ENCODE measurements around the gene SCN9A.

The SCN9A gene

DNA sequence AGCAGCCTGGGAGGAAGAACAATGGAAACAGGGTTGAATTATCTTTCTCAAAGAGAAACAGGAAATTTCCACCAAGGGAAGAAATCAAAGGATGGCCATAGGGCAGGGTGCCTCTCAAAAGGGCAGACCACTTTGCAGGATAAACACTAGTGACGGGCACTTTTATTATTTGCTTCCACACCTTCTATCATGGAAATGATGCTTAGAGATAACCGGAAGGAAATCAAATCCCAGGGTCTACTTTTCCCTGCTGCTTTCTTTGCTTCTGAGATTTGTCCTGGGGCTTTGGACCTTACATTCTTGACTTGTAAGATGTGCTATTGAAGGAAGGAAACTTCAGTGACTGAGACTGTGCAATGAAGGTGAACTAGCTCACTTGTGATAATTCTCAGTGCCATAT lies 1.1 kb upstream of the SCN9A start:
- no peaks in the 10 kb centered on the region for H3K36me3 ChIP-seq
- no peak for TF ChIP-seq Cebpa-rat (IDR thresholded peaks at IDR 0.05)
- no peak overlapping the region for H3K9ac ChIP-seq
- H3K27ac ChIP-seq, result no peak overlapping the region
- H3K4me3 ChIP-seq, result no peak overlapping the region
- no peaks in the 10 kb centered on the region for H3K9me3 ChIP-seq
- H4K20me1 ChIP-seq, result no peaks in the 10 kb centered on the region
- H3K4me1 ChIP-seq, result peaks cover 18% of the 10 kb centered on the region
- no peak overlapping the region for H3K4me2 ChIP-seq
- H3K27me3 ChIP-seq, result no peaks in the 10 kb centered on the region

DNA sequence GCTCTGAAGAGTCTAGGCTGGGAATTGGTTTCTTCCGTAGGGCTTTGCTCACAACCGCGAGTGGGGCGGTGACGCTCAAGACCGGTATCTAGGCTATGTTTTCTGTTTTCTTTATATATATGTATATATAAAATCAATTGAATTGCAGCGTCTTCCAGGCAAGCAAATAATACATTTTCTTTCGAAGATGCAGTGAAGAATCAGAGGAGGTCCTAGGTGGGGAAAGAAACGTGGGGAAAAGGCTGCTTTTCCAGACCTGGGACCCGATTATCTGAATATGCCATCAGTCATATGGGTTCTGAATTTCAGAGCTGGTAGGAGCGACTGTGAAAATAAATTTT lies 714 bp upstream of the SCN9A start:
- no peaks in the 10 kb centered on the region for H3K9me3 ChIP-seq
- H3K27me3 ChIP-seq, result no peaks in the 10 kb centered on the region
- H4K20me1 ChIP-seq, result no peaks in the 10 kb centered on the region
- H3K36me3 ChIP-seq, result no peaks in the 10 kb centered on the region
- H3K4me3 ChIP-seq, result peak overlapping the region; percentile 72
- peak overlapping the region; percentile 99 for H3K4me2 ChIP-seq
- H3K27ac ChIP-seq, result no peak overlapping the region
- no peak overlapping the region for H3K9ac ChIP-seq
- peaks cover 18% of the 10 kb centered on the region for H3K4me1 ChIP-seq
- TF ChIP-seq Cebpa-rat (IDR thresholded peaks at IDR 0.05), result no peak

DNA sequence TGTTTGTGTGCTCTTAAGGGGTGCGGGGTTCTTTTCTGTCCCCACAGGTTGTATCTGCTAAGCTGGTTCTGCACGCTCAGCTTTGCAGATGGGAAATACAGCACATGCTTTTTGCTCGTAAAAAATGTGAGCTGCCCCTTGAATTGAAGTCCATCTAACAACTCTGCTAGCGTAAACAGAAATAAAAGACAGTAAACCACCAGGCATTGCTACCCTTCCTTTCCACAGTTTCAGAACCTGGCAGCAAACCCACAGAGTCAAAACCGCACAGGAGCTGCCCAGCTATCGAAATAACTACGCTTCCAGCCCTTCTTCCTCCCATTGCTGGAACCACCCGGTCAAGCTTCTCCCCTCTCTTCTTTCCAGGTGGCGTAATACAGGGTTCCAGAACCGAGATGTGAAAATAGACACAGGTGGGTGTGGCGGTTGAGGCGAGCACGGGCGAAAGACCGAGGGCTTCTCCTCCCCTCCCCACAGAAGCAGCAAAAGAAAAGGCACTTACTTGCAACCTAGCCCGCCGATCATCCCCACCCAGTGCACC lies 479 bp downstream of the SCN9A start:
- Histone ChIP-seq H3K9me3 (no peaks in the 10 kb centered on the region), H3K27me3 (no peaks in the 10 kb centered on the region), H3K9ac (peak overlapping the region; percentile 48), H3K27ac (no peak overlapping the region), H4K20me1 (no peaks in the 10 kb centered on the region), H3K4me1 (peaks cover 18% of the 10 kb centered on the region), H3K4me3 (peak overlapping the region; percentile 72), H3K36me3 (no peaks in the 10 kb centered on the region), H3K4me2 (peak overlapping the region; percentile 99)
- no peak for TF ChIP-seq Cebpa-rat (IDR thresholded peaks at IDR 0.05)

DNA sequence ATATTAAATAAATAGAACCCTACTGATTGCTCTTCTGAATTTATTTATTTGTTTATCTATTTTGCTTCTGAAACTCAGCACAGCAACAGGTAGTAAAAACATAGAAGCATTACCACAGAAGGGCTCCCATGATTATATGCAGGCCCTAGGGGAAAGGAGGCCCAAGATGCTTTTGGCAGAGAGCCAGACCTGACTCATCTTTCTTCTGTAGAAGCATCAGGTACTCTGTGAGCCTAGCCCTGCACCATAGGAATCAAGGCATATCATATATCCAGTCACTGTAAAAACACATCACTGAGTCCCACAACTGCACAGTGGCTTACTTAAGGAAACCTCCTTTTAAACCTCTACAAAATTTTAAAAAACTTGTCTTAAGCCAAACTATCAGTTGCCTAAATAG lies 1.8 kb downstream of the SCN9A start:
- Histone ChIP-seq H3K4me2 (peak overlapping the region; percentile 28; the same call in 1 of the 2 replicates), H3K9me3 (no peaks in the 10 kb centered on the region), H3K27ac (no peak overlapping the region), H3K9ac (no peak overlapping the region), H3K27me3 (no peaks in the 10 kb centered on the region), H3K36me3 (no peaks in the 10 kb centered on the region), H3K4me1 (peaks cover 18% of the 10 kb centered on the region), H4K20me1 (no peaks in the 10 kb centered on the region), H3K4me3 (no peak overlapping the region)
- TF ChIP-seq Cebpa-rat (IDR thresholded peaks at IDR 0.05), result no peak

DNA sequence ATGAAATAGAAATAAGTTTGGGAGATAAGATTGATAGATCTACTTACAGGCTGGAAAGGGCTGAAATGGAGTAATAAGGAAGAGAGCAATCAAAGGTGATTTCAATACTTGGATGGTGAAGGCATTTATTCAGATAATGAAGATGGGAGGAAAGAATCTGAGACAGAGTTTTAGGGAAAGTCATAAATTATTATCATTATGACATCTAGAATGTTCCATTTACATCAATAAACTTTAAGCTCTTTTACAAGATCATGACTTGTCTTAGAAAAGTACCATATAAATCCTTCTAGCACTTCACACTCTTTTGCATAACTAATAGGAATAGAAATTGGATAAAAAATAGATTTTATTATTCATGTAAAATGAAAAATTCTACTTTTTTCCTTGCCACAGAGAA lies 2.2 kb downstream of the SCN9A start:
- H3K27ac ChIP-seq, result no peak overlapping the region
- no peak overlapping the region for H3K9ac ChIP-seq
- H4K20me1 ChIP-seq, result no peaks in the 10 kb centered on the region
- no peak overlapping the region for H3K4me3 ChIP-seq
- H3K27me3 ChIP-seq, result no peaks in the 10 kb centered on the region
- H3K36me3 ChIP-seq, result no peaks in the 10 kb centered on the region
- no peak overlapping the region for H3K4me2 ChIP-seq
- H3K4me1 ChIP-seq, result peaks cover 18% of the 10 kb centered on the region
- TF ChIP-seq Cebpa-rat (IDR thresholded peaks at IDR 0.05), result no peak
- H3K9me3 ChIP-seq, result no peaks in the 10 kb centered on the region

DNA sequence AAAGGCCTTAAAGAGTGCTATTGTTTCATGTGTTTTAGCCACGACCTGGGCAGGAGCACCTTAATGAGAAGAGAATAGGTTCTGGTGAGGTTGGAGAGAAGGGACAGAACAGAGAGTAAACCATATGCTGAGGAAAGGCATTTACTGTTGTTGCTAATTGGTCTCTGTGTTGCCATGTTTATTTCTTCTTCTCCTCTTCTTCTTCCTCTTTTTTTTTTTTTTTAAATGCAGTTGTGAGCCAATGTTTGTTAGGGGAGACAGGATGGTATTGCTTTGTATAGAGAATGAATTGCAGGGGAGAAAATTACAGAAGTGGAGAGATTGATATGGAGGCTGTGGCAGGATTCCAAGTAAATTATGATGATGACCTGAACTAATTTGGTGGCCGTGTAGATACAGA lies 2.6 kb downstream of the SCN9A start:
- no peaks in the 10 kb centered on the region for H3K9me3 ChIP-seq
- H3K4me2 ChIP-seq, result no peak overlapping the region
- H3K27ac ChIP-seq, result no peak overlapping the region
- peaks cover 18% of the 10 kb centered on the region for H3K4me1 ChIP-seq
- H3K27me3 ChIP-seq, result no peaks in the 10 kb centered on the region
- no peaks in the 10 kb centered on the region for H3K36me3 ChIP-seq
- no peak overlapping the region for H3K9ac ChIP-seq
- TF ChIP-seq Cebpa-rat (IDR thresholded peaks at IDR 0.05), result no peak
- H3K4me3 ChIP-seq, result no peak overlapping the region
- H4K20me1 ChIP-seq, result no peaks in the 10 kb centered on the region

DNA sequence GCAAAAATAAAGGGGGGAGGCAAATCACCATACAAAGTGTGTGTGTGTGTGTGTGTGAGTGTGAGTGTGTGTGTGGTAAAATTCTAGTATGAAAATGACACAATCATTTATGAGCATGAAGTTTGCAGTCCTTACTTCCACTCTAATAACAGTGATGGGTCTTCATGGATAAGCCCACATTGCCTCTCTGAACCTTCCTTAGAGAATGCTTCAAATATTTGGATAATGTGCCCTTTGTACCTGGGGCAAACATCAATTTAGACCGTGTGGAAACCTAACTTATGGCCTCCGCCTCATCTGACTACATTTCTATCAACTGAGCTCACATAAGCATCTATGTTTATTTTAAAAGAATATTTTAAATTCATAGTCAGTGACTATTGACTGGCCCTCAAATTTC lies 3.7 kb downstream of the SCN9A start:
- peaks cover 18% of the 10 kb centered on the region for H3K4me1 ChIP-seq

DNA sequence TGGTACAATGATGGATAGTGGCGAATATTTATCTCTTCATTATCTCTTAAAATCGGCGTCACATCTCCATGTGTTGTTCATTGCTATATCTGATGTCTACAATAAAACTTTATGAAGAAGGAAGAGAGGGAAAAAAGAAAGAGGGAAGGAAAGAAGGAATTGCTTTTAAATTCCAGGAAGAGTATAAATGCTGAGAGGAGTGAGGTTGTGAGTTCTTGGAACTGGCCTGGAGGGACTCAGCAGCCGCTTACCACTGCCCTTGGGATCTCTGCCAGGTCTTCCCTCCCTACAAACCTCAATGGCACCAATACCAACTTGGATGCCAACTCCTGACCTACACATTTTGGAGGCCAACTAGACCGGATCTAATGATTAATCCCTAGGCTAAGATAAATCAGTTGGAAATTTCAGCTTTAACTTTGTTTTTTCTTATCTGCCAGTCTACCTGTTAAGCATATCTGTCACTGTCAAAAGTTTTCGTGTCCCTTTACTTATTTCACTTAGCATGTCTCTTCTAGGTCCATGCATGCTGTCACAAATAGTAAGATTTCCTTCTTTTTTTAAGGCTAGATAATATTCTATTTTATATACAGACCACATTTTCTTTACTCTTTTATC lies 9.8 kb downstream of the SCN9A start:
- TF ChIP-seq Cebpa-rat (IDR thresholded peaks at IDR 0.05), result no peak
- H3K9me3 ChIP-seq, result no peaks in the 10 kb centered on the region
- no peaks in the 10 kb centered on the region for H3K27me3 ChIP-seq
- H3K9ac ChIP-seq, result no peak overlapping the region
- no peak overlapping the region for H3K4me2 ChIP-seq
- no peak overlapping the region for H3K4me3 ChIP-seq
- H3K36me3 ChIP-seq, result no peaks in the 10 kb centered on the region
- no peaks in the 10 kb centered on the region for H3K4me1 ChIP-seq
- no peak overlapping the region for H3K27ac ChIP-seq
- no peaks in the 10 kb centered on the region for H4K20me1 ChIP-seq

More for the DNA sequence above, 3.7 kb downstream of the SCN9A start:
- no peak overlapping the region for H3K27ac ChIP-seq
- no peak overlapping the region for H3K9ac ChIP-seq
- H3K4me3 ChIP-seq, result no peak overlapping the region
- no peaks in the 10 kb centered on the region for H3K9me3 ChIP-seq
- H3K27me3 ChIP-seq, result no peaks in the 10 kb centered on the region
- no peak for TF ChIP-seq Cebpa-rat (IDR thresholded peaks at IDR 0.05)
- no peaks in the 10 kb centered on the region for H4K20me1 ChIP-seq
- no peak overlapping the region for H3K4me2 ChIP-seq
- no peaks in the 10 kb centered on the region for H3K36me3 ChIP-seq

DNA sequence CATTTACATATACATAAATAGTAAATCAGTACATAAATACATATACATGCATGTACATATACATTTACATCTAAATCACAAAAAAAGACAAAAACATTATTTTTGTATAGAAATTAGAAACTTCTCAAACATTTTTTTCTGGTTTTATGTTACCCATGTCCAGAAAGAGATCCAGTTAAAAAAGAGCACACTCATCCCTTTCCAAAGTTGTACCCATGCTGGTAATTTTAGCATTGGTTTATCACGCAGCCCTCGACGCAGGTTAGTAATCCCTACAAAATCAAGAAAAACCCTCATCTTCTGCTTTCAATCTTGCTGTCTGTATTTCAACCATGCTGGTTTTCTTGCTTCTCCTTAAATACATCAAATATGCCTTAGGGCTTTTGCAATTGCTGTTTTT lies 10.5 kb downstream of the SCN9A start:
- Histone ChIP-seq H3K9me3 (no peaks in the 10 kb centered on the region), H3K4me2 (no peak overlapping the region), H3K36me3 (no peaks in the 10 kb centered on the region), H4K20me1 (no peaks in the 10 kb centered on the region), H3K27me3 (no peaks in the 10 kb centered on the region), H3K9ac (no peak overlapping the region), H3K4me1 (no peaks in the 10 kb centered on the region), H3K27ac (no peak overlapping the region), H3K4me3 (no peak overlapping the region)
- TF ChIP-seq Cebpa-rat (IDR thresholded peaks at IDR 0.05), result no peak

DNA sequence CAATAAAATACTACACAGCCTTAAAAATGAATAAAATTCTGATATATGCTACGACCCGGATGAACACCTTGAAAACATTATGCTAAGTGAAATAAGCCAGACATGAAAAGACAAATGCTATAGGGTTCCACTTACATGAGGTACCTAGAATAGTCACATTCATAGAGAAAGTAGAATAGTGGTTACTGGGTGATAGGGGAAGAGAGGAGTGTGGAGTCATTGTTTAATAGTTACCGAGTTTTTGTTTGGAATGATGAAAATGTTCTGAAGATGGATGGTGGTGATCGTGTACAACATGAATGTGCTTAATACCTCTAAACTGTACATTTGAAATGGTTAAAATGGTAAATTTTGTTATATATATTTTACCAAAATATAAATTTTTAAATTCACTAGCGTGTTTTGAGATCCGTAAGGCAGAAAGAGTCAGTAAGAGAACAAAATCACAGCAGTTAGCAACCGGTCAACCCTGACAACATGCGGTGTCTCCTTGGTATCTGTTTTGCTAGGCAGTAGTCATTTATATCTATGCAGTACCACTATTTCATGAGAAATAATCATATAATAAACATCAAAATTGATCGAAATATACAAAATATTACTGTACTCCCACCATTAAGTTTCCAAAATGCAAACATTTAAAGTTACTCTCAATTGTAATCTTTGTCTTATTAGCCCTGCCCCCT lies 11.1 kb downstream of the SCN9A start:
- Histone ChIP-seq H3K4me2 (no peak overlapping the region), H3K27me3 (no peaks in the 10 kb centered on the region), H3K27ac (no peak overlapping the region), H3K4me3 (no peak overlapping the region), H3K9me3 (no peaks in the 10 kb centered on the region), H4K20me1 (no peaks in the 10 kb centered on the region), H3K9ac (no peak overlapping the region), H3K36me3 (no peaks in the 10 kb centered on the region), H3K4me1 (no peaks in the 10 kb centered on the region)
- TF ChIP-seq Cebpa-rat (IDR thresholded peaks at IDR 0.05), result no peak

All from BLaER1 (cell line).